Calu3 (cell line): Measurements from ENCODE around the gene TLL1. TPM values are rescaled to one million over a fixed set of nuclear protein-coding genes. Genes with fewer than 3 reads are reported as not detected.

Experiments
- BruUV-seq: library from RNA; stranded (reverse); fragments of 400-500 nt; replicated peaks from 2 replicates; lab custom pipeline; 2021; lab: Mats Ljungman, UMichigan
- CTCF ChIA-PET: fragments of 300-600 bp; sonication (Branson Sonifier 250); formaldehyde crosslinking; loops from one replicate; lab custom pipeline; 2022; ENCODE audit warnings: antibody characterized with exemption; lab: Charles Lee
- DNase-seq: peaks from one replicate; pipeline ENCODE4 v3.0.0; 2022
- H3K27ac Mint-ChIP-seq: one replicate; pipeline ENCODE4 v1.8.0; 2022; ENCODE audit warnings: mixed read lengths; ENCODE audit not compliant: unreplicated experiment
- H3K27me3 Mint-ChIP-seq: one replicate; pipeline ENCODE4 v1.8.0; 2022; ENCODE audit warnings: mixed read lengths; ENCODE audit not compliant: unreplicated experiment
- H3K36me3 Mint-ChIP-seq: one replicate; pipeline ENCODE4 v1.8.0; 2022; ENCODE audit warnings: mild to moderate bottlenecking, moderate library complexity, mixed read lengths; ENCODE audit not compliant: insufficient read depth, unreplicated experiment
- H3K4me1 Mint-ChIP-seq: one replicate; pipeline ENCODE4 v1.8.0; 2022; ENCODE audit warnings: mild to moderate bottlenecking, low read depth, mixed read lengths; ENCODE audit not compliant: unreplicated experiment
- H3K4me3 Mint-ChIP-seq: one replicate; pipeline ENCODE4 v1.8.0; 2022; ENCODE audit warnings: mild to moderate bottlenecking, low read depth, moderate library complexity, mixed read lengths; ENCODE audit not compliant: unreplicated experiment
- H3K9me3 Mint-ChIP-seq: one replicate; pipeline ENCODE4 v1.8.0; 2022; ENCODE audit warnings: low read depth, mixed read lengths; ENCODE audit not compliant: unreplicated experiment
- CTCF ChIP-seq: fragments of 200-600 bp; IDR thresholded peaks from one replicate; pipeline ENCODE4 v1.8.0; 2022; ENCODE audit warnings: antibody characterized with exemption; ENCODE audit not compliant: unreplicated experiment
- intact Hi-C: fragments of 100-400 bp; cut with micrococcal nuclease; formaldehyde crosslinking; loops from one replicate; pipeline ENCODE4 v1.10.0; 2022; ENCODE audit not compliant: unreplicated experiment
- total RNA-seq: library from RNA; stranded (reverse); gene quantifications from 2 replicates; pipeline ENCODE4 v1.2.3, GENCODE V29; 2022

Gene TLL1
- total RNA-seq, 1 experiment from 2014 or later, result not detected

GRCh38 chr4:165965503-165965902 is 92.5 kb downstream of the TLL1 start:
- Mint-ChIP-seq H3K4me3 (no peak overlapping the region), H3K9me3 (no peaks in the 10 kb centered on the region), H3K27ac (no peak overlapping the region), H3K4me1 (no peaks in the 10 kb centered on the region), H3K27me3 (no peaks in the 10 kb centered on the region), H3K36me3 (no peaks in the 10 kb centered on the region)
- CTCF ChIA-PET, result no interaction called here
- no peak for TF ChIP-seq CTCF
- intact Hi-C loops, result no loop called here
- no peak for DNase-seq
- BruUV-seq, result no TSS peak

- no peaks in the 10 kb centered on the region for H3K27me3 Mint-ChIP-seq
- DNase-seq, result no peak
- no peak overlapping the region for H3K27ac Mint-ChIP-seq
- H3K9me3 Mint-ChIP-seq, result no peaks in the 10 kb centered on the region
- no peaks in the 10 kb centered on the region for H3K4me1 Mint-ChIP-seq
- CTCF ChIA-PET, result no interaction called here
- BruUV-seq, result no TSS peak
- TF ChIP-seq CTCF, result no peak
- intact Hi-C loops, result no loop called here
- H3K4me3 Mint-ChIP-seq, result no peak overlapping the region
- no peaks in the 10 kb centered on the region for H3K36me3 Mint-ChIP-seq
Measured at GRCh38 chr4:165966833-165967232, 93.8 kb downstream of the TLL1 start.

- DNase-seq, result no peak
- BruUV-seq, result no TSS peak
- Mint-ChIP-seq H3K4me3 (no peak overlapping the region), H3K27me3 (no peaks in the 10 kb centered on the region), H3K27ac (no peak overlapping the region), H3K9me3 (no peaks in the 10 kb centered on the region), H3K36me3 (no peaks in the 10 kb centered on the region), H3K4me1 (no peaks in the 10 kb centered on the region)
- CTCF ChIA-PET, result no interaction called here
- intact Hi-C loops, result no loop called here
- TF ChIP-seq CTCF, result no peak
Measured at GRCh38 chr4:165967486-165967885, 94.4 kb downstream of the TLL1 start.

- intact Hi-C loops, result no loop called here
- no peaks in the 10 kb centered on the region for H3K4me1 Mint-ChIP-seq
- no peaks in the 10 kb centered on the region for H3K36me3 Mint-ChIP-seq
- CTCF ChIA-PET, result no interaction called here
- no peak overlapping the region for H3K4me3 Mint-ChIP-seq
- no peaks in the 10 kb centered on the region for H3K9me3 Mint-ChIP-seq
- no peak for DNase-seq
- BruUV-seq, result no TSS peak
- H3K27me3 Mint-ChIP-seq, result no peaks in the 10 kb centered on the region
- H3K27ac Mint-ChIP-seq, result no peak overlapping the region
- TF ChIP-seq CTCF, result no peak
Measured at GRCh38 chr4:165970703-165971420, 97.8 kb downstream of the TLL1 start.
